AG08396 (cell line): ENCODE measurements around the gene POU2AF1.

Experiments used
- DNase-seq: peaks from one replicate; pipeline ENCODE4 v3.0.0; 2012; ENCODE audit warnings: low spot score, mixed read lengths

The POU2AF1 gene

DNA sequence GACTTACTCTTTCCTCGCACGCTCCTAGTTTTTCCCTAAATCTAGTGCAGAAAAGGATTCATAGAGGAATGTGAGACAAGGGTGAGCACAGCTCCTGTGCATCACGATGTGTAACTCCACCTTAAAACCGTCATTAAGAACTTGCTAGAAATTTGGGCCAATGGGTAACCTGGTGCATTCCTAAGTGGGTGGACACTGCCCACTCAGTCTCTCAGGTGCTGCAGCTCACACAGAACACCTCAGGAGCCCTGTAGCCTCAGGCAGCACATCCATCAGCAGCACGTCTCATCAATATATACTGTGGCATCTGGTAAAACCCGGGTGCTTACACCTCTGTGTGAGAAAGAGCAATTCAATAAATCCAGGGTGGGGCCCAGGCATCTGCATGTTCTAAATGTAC is 68.4 kb downstream of the POU2AF1 start:
- DNase-seq, result no peak

DNA sequence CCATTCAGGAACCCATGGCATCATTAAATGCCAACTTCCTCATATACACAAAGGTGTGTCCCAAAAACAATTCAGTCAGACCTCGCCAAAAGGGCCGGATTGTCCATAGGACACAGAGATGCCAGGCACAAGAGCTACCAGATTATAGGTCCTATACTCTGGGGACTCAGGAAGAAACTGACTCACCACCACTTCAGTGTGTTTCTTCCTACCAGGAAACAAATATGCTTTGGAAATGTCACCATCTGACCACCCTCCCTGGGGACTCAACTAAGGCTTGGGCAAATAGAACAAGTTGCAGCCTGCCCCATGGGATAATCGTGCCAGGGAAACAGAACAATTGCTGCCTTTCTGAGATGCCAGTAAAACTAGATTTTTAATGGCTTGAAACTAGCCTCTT is 69.0 kb downstream of the POU2AF1 start:
- no peak for DNase-seq

DNA sequence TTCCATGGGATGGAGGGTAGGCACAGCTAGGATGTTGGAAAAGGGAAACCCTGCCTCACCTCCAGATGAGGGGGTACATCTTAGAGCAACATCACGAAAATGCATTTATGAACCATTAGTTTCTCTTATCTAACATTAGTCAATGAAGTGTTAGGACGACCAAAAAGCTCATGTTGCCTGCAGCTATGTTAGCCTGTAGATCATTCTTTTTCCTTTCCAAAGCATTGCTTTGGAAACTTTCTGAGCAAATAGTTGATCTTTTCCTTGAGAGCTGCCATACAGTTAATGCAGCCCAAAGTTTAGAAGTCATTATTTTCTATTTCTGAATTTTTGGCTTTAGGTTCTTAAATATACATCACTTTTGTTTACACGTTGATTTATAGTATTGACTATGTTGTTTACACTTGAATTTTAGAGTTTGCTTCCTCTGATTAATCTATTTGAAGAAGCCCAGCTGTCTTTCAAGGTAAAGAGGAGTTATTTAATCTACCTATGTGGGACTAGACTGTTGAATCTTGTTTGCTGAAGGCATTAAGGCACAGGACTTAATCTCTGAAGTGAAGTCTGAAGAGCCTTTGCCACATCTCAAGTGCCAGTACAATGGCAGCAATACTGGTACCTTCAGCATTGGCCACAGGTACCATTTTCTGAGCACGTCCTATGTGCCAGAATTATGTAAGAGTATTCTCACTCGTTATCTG is 69.7 kb downstream of the POU2AF1 start:
- DNase-seq, result no peak

DNA sequence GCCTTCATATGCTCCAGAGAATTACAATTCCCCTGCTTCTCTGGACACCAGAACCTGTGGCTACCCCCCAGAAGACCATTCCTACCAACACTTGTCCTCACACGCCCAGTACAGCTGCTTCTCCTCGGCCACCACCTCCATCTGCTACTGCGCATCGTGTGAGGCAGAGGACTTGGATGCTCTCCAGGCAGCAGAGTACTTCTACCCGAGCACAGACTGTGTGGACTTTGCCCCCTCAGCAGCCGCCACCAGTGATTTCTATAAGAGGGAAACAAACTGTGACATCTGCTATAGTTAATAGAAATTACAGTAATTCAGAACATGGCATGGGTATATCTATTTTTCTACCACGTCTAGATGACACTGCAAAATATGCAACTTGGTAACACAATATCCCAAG is 70.9 kb downstream of the POU2AF1 start:
- no peak for DNase-seq

DNA sequence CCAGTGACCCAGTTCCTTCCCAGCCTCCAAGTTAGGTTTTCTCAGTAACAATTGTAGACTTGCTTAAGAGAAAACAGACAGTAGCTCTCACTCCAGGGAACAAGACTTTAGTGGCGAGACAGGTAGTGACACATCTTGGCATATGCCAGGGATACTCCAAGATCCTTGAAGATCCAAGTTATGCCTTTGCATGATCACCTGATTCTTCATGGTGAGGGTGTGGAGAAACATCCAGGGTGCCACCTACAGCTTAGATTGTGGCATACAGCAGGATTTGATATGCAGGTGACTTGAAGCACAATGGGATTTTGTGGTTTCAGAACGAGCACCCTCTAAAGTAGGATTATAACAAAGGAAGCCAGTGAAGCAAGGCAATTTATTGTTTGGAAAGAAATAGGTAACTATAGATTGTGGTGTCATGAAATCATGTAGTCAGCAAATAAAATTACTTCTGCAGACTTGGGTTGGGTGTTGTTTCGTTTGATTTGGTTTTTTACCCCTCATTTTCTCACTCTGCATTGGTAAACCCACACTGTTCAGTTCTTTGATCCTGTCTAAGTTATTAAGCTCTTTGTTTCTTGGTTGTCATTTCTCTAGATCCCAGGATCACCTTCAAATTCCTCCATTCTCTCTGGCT is 71.5 kb downstream of the POU2AF1 start:
- DNase-seq, result no peak

DNA sequence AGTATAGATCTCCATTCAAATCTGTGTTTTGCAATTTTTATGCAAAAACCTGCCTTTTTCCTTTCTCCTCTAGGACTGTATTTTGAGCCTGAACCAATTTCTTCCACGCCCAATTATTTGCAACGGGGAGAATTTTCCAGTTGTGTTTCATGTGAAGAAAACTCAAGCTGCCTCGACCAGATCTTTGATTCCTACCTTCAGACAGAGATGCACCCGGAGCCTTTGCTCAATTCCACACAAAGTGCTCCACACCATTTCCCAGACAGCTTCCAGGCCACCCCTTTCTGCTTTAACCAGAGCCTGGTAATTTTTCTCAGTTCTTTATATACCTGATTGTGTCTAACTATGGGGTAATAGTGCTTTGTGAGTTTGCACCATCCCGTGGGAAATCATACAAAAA is 72.8 kb downstream of the POU2AF1 start:
- no peak for DNase-seq

DNA sequence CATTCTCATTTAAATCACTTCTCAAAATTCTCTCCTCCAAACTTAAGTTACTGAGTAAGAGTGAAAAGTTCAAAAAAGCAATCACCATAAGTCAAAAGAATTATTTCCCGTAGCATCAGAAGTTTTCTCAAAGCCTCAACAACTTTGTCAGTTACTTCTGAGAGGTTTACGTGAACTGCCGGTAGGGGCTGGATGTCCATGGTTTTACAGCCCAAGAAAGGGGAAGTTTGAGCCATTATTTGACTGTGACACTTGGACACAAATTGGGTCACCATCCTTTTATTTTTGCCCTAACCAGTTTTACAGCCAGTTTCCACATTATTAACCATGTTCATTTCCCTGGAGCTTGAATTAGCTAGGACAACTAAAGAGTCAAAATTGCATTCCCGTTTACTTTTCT is 73.2 kb downstream of the POU2AF1 start:
- no peak for DNase-seq

DNA sequence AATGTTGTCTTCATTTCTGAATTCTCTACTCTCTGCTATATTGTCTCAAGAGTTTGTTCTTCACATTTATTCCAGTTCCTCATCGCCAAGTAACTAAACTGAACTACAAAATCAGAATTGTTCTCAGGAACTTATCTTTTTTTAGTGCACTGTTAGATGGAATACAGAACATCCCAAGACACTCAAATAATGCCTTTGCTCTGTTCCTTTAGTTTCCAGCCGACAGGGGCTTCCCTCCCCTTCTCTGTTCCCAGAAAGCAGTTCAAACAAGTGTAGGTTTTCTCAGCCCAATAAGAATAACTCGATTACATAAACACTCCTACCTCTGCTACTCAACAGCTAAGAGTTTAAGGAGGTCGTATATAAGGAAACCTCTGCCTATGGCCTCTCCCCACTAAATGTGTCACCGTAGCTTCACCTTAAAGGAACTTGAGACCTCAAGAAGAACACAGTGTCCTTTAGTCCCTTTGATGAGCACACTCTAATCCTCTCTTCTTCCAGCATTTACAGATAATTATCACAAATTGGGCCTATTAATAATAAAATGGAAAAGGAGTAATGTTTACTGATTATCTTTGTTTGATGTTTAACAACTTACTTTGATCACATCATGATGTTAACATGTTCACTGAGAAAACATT is 73.8 kb downstream of the POU2AF1 start:
- no peak for DNase-seq

DNA sequence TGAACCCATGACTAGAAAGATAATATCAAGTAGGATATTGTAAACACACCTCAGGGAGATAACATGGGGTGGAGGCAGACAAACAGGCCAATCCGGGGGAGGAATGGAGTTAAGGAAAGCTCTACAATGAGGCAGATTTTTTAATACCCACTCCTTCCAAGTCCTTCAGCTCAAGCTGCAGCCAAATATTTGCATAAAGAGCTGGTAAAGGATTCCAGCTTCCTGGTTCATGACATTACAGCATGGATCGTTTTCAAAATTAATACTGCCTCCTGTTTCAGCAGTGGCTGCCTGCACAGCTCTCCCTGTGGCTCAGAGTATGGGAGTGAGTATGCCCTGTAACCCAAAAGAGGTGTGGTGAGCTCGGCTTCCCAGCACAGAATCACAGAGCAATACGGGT is 75.6 kb downstream of the POU2AF1 start:
- no peak for DNase-seq

DNA sequence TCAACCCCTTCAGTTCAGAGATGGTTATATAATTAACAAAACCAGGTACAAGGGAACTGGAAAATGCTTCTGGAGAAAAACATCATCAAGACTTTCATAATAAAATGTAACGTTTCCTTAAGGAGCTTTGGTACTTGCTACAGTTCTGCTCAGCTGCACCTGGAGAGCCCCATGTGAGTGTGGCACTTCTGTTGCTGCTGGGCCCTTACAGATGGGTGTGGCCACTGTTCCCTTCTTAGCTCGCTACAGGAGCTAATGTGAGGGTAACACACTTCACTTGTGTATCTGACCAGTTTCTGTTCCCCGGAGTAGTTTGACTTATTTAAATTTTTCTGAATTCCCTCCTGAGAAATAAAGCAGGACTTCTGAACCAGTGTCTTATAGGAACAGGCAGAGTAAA is 76.8 kb downstream of the POU2AF1 start:
- no peak for DNase-seq
